CD4-positive, alpha-beta T cell treated with Interleukin-15 for 1 hour (primary cell): Measurements from ENCODE around the gene FRMPD3.
"Not testable (repeated sequence)": the region's sequence is repeated elsewhere in the genome, so short reads cannot be mapped to it uniquely, and the experiment has no call there.

Experiments used
- DNase-seq: peaks from one replicate; pipeline ENCODE4 v3.0.0-alpha.2; 2020

FRMPD3 gene

DNA sequence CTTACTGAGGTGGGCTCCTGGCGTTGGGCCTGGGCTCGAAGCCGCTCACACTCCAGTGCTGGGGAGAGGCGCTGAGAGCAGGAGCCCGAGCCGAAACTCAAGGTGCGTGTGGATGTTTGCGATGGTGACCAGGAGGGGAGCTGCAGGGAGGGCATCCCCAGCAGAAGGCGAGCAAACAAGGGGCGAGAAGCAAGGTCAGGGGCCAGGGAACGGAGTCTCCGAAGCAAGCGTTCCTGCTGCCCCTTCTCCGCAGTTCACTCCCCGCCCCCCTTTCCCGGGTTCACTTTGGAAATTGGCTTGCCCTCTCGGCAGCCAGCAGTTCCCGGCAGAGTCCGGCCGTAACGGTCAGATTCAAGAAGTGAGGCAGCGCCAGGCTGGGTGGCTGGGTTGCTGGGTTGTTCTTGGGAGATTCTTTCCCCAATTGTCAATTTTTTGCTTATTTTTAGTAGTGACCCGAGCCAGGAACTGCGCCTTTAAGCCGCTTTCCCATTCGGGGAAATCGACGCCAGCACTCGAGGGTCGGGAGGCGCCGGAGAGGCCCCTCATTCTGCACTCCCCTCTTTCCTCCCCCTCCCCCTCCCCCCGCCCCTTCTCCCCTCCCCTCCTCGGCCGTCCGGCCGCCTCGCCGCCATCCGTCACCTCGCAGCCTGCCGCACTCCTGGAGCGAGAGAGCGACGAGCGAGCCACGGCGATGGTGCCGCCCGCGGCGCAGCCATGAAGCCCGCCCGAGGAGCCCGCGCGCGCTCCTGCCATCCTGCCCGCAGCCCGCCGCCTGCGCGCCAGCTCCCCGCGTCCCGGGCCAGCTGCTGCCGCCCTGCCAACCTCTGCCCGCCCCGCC, at the start of gene FRMPD3:
TSS of gene FRMPD3 (plus strand) at position 655 of the 838 bp plus-strand sequence. CDS start 76,937 bp downstream, outside the sequence.
- no peak for DNase-seq

DNA sequence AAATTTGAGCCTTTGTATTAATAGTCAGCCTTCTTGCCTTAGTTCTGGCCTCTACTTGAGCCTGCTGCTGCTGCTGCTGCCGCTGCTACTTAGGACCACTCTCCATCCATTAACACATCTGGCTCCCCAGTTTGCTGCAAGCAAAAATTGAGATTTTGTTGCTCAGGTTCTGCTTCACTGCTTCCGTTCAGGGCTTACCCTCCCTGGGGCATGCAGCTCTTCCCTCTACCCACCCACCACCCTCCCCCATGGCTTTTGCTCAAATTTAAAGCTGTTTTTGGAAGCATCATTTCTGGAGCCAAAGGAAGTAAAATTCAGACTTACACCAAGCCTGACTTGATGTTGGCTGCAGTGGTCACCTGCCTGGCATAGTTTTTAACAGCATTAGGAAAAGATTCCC, 28.9 kb upstream of the FRMPD3 start:
- no peak for DNase-seq

DNA sequence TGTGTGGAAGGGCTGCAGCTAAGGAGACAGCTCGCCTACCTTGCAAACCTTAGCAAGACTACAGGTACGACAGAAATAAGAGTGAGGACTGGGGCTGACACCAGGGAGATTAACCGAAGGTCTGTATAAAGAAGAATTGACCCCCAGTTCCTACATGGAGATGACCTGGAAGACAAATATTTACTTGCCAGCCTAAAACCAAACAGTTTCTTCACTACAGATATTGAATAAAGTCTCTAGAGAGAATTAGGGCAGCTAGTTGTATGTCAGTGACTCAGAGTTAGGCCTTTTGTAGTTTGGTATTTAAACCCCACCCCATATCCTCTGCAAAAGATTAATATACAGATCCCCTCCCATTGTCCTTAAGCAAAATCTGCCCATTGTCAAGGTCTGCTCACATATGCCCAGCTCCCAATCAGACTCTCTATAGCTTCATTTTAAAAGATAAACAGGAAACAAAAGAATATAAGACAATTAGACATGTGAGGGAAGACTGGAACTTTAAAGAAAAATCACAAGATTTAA, 28.1 kb upstream of the FRMPD3 start:
- DNase-seq = no peak

DNA sequence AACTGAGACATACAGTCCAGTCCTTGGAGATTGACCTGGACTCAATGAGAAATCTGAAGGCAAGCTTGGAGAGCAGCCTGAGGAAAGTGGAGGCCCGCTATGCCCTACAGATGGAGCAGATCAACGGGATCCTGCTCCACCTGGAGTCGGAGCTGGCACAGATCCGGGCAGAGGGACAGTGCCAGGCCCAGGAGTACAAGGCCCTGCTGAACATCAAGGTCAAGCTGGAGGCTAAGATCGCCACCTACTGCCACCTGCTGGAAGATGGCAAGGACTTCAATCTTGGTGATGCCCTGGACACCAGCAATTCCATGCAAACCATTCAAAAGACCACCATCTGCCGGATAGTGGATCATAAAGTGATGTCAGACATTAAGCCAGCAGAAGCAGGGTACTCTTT, 20.4 kb upstream of the FRMPD3 start:
- DNase-seq = peak; percentile 28

DNA sequence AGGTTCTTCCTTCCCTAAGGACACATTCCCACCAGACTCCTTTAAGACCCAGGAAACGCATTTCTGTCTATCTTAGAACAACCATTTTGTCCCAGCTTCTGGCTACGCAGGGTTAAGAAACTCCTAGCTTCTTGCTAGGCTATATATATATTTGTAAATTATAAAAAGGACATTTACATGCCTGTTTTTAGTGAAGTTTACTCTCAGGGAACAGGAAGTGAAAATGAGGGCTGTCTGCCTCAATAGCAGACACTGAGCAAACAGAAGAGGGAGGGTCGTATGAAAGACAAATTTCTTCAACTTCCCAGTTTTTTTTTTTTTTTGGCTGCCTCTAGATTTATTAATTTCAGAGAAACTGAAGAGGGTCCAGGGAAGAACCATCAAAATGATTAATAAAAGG, 9.3 kb upstream of the FRMPD3 start:
- no peak for DNase-seq

DNA sequence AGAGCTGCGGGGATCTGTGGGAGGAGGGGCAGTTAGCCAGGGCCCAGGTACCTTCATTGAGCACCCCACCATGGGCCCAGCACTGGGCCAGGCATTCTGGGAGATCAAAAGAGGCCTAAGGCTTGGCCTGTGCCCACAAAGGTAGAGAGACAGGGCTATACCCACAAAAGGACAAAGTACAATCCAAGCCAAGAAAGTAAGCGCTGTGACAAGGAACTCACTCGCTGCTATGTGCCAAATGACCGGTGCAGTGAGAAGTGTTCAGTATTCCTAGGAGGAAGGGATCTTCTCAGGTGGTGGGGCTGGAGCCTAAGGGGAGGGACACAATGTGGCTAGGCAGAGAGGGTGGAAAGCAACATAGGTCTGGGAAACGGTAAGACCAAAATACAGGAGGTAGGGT, 8.8 kb upstream of the FRMPD3 start:
- no peak for DNase-seq

DNA sequence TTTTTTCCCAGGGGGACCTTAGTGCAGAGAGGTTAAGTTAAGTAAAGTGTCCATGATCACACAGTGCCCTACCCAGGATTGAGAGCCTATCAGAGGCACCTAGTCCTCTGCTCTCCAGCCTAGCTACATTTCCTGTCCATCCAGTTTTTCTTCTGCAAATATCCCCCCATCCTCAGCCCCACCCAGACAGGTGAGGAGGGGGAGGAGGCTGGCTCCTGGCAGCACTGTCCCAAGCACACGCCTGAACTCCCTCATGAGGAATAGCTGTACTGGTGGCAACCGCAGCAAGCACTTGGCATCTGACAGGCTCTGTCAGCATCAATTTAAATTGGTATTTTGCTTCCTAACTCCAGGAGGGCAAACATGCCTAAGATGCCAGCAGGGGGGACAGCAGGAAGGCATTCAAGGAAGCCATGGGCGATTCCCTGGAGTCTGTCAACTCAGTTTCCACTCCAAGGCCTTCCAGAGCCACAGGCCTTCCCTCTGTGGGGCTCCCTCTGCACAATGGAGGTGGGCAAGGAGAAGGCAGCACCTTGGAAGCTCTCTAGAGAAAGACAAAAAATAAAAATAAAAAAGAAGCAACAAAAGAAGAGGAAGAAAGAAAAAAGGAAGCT, 6.4 kb upstream of the FRMPD3 start:
- DNase-seq = no peak

DNA sequence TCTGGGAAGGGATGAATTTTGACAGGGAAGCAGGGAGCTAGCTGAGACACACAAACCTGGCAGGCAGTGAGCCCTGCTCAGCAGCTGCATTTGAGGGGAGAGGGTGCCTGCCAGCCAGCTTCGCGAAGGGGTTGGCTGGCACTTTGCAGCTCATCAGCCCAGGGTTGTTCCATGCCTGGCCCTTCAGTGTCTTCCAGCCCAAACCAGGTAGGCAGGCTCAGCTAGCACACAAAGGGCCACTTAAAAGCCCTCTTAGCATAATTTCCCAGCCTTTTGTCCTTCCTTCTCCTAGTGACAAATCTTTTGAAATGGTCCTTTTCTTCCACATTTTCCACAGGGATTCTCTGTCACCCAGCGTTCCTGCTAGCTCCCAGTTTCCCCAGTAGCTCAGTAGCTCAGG, 4.3 kb upstream of the FRMPD3 start:
- no peak for DNase-seq

DNA sequence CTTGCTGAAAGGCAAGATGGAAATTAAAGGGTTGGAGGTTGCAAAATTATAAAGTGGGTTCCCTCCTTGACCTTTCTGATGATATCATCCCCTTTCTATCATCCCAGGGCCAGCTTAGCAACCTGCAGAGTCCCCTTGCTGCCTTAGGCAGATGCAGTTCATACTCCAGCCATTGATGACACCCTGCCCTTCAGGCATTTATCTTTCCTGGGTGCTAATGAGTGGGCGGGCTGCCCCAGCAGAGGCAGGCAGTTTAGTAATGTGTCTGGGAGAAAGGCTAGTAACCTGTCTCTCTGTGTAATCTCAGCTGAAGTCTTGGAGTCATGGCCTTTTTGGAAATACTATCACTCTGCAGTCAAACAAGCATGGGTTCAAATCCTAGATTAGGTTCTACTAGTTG, 3.8 kb upstream of the FRMPD3 start:
- DNase-seq = no peak

DNA sequence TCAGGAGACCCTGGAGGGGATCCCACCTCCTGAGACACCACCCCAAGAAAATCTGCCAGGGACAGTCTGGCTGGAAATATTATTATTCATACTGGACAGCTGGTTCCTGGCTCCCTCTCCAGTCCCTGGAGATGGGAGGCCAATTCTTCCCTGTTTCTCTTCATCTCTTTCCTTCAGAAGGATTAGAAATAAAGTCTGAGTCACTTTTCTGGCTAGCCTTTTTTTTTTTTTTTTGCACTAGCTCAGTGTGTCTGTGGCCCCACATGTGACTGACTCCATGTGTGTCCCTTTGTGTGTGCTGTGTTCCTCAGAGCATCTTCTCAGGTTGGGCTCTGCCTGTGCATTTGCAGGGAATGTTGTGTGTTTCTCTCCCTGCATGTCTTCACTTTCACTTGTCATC, 1.8 kb upstream of the FRMPD3 start:
- no peak for DNase-seq

DNA sequence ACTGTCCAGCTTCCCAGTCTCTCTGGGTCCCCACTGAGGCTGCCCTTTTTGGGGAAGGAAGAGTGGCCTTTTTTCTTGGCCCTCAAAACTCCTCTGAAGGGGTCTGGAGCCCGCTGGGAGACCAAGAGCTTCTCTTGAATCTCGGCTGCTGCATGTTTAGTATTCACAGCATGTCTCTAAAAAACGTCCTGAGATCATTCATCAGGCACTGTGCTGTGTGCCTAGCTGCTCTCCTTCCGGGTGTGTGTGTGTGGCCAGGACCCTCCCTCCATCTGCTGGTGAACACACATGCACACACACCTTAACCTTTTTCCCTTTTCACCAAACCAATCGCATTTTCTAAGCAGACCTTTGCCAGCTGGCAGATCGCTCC, 841 bp upstream of the FRMPD3 start:
- DNase-seq = no peak

DNA sequence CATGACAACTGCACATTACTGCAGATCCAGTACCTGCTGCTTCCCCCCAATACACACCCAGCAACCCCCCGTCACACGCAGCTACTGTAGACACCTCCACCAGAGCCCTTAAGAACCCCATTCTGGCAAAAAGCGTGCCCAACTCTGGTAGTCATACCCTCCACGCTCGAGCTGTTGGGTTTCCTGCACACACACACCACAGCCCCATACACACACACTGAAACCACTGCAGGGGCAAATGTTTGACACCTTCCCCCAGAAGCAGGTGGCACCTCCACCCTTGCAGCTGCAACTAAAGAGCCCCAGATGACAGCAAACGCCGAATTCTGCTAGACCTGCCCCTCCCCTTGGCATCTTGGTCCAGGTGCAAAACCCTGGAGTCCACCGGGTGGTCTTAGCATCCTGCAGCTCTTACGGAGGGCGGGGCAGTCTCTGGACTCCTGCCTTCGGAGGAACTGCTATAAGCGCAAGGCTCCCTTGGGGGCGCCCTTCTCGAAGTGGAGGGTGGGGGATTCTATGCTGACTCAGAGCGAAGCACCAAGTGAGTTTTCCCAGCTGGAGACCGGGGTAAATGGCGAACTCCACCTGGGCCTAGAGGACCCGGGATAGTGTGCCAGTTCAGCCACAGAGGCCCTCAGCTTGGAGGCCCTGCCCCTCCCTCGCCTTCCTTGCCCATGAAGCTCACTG, 1.5 kb downstream of the FRMPD3 start:
- peak; percentile 40 for DNase-seq

DNA sequence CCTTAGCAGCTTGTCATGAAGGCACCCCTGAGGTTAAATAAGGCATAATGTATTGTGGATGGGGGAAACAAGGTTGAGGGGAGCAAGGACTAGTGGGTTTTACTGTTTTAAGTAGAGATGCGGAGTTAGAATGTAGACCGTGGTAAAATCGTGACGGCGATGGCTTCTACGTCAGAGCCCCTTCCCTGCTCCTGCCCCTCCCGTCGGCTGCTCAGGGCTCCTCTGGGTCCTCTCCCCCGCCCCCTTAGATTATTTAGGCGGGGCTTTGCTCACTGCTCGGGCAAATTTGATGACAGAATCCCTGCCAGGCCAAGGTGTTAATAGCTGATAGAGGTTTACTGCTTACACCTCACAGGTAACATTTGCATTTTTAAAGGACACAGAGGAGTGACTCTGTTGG, 2.3 kb downstream of the FRMPD3 start:
- DNase-seq = peak; percentile 24

DNA sequence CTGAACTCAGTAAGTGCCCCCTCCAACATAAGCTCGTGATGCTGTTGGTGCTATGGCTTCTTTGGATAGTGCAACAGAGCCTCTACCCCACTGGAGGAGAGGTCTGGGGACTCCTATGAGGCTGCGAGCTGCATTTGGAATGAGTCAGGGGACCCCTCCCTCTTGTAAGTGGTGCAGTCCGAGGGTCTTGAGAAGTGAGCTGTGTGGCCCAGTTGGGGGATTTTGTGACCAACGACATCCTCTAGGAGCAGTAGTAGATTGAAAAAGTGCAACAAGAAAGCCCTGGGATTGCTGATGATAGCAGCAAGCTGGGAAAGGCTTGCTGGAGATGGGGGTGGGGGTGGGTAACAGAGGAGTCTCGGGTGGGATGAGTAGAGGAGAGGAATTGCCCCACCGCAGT, 3.1 kb downstream of the FRMPD3 start:
- DNase-seq = no peak

DNA sequence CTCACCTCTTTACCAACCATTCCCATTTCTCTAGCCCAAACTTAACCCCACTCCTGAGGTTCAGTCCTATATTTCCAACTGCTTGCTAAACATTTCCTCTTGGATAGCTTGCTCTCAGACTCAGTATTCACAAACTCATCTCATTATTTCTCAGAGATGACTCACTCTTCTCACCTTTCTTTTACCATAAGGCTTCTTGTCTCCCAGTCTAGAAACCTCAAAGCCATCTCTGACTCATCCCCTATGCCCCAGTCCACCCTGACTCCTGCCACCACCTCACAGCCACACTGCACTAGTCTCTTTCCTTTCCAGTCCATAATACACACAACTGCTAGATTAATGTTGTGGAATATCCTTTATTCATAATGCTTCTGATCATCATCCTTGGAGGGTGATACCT, 4.8 kb downstream of the FRMPD3 start:
- no peak for DNase-seq

DNA sequence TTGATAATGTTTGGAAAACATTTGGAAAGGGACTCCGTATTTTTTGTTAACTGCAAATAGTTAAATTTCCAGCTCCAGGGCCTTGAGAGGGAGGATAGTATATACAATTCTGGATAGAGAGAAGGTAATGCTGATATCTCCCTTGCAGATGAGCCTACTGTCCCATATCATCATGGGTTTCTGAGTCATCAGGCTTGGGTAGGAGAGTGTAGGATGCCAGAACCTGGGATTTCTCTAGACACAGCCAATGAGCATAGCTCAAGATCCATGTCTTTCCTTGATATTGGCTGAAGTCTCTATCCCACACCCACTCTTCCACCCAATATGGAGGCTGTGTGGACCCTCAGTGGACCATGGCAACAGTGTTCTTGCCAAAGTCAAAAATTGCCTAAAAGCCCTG, 7.8 kb downstream of the FRMPD3 start:
- DNase-seq = no peak

DNA sequence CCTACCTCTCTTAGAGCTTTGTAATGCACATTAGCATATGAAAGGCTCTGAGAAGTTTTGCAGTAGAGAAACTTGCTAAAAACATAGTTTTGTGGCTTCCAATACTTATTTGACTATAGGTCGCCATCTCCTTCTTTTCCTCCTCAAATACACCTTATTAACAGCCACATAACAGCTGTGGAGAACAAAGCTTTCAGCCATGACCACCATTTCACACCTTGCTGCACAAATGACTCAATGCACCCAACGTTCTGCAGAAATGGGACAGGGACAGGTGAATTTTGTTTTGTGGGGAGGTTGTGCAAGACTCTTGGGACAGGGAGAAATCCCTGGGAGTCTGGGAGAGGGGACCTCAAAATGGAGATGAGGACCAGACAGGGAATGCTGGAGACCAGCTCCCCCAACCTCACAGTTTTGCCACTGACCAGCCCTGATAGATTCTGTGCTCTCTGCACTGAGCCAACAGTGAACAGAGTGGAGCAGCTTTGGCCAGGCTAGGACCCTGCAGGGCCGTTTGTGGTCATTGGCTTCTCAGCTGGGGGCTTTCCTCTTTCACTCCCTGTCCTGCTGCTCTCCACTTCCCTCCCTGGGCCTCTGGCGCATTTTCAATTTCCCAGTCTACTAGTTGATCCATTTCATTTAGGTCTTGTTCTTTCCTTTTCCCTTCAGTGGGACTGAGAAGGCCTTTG, 16.6 kb downstream of the FRMPD3 start:
- DNase-seq = no peak

DNA sequence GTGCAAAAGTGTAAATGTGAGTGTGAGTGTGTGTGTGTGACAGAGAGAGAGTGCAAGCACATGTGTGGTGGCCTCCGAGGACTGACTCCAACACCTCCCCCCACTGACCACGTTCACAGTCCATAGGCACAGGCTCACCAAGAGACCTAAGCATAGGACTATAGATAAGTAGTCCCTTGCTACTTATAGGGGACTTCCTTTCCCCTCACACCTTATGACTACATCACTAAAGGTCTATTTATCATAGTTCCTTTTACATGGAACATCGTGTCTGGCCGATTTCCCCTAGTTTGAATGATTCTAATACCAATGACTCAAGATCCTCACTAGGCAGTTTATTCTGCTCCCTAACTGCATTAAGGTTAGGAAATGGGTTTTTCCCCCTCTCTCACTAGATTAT, 17.8 kb downstream of the FRMPD3 start:
- DNase-seq = no peak

DNA sequence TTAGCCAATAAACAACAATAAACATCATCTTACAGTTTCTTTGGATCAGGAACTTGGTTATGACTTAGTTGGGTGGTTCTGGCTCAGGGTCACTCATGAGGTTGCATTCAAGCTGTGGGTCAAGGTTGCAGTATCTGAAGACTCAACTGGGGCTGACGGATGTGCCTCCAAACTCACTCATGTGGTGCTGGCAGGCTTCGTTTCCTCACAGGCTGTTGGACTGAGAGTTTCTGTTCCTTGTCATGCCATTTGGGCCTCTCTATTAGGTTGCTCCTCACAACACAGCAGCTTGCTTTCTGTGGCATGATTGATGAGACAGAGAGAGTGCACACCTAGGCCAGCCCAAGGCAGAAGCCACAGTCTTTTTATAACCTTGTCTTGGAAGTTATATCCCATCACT, 20.7 kb downstream of the FRMPD3 start:
- no peak for DNase-seq

DNA sequence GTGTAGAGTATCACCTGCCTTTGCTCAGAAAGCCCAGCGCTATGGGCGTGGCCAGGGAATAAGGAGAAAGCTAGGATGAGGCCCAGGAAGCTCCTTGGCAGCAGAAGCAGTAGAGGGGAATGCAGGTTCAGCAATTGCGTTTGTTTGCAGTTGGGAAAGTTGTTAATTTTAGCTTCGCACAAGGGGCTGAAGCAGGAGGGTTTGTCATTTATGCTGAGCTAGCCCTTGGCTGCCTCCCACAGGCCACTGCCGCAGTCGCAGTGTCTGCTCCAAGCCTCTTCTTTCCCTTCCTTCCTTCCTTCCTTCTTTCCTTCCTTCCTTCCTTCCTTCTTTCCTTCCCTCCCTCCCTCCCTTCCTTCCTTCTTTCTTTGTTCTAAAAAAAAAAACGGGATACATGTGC, 21.5 kb downstream of the FRMPD3 start:
- DNase-seq = no peak

DNA sequence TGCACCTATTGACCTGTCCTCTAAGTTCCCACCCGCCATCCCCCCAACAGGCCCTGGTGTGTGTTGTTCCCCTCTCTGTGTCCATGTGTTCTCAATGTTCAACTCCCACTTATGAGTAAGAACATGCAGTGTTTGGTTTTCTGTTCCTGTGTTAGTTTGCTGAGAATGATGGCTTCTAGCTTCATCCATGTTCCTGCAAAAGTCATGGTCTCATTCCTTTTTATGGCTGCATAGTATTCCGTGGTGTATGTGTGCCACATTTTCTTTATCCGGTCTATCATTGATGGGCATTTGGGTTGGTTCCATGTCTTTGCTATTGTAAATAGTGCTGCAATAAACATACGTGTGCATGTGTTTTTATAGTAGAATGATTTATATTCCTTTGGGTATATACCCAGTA, 22.0 kb downstream of the FRMPD3 start:
- not testable (repeated sequence) for DNase-seq

DNA sequence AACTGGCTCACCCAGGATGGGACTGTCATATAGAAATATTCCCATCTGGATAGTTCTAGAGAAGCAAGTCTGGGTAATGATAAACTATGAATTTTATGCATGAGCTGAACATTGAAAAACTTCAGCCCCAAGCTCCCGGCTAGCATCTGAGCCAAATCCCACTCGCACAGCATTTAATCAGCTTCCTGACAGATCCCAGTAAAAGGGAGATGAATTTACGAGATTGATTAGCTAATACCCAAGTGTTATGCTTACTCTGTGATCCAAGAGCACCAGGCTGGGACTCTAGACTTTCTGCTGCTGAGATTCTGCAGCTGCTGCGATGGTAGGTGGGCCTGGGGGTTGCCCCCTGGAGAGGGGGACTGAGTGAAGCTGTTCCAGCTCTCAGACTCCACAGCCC, 28.0 kb downstream of the FRMPD3 start:
- DNase-seq = no peak

DNA sequence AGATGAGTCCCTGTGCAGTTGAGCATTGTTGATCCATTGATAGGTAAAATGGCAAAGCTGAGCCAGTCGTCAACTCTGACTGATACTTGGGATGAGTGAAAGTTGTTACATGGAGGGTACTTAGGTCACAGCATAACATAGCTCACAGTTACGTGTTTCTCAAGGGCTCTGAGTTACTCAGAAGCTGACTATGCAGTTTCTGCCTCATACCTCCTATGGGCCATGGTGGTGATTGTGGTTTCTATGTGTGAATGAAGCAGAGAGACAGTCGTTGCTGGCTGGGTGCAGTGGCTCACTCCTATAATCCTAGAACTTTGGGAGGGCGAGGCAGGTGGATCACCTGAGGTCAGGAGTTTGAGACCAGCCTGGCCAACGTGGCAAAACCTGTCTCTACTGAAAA, 30.8 kb downstream of the FRMPD3 start:
- no peak for DNase-seq
